Amniotic epithelial cell (primary cell): ENCODE data around the gene CLSTN2.

Source experiments
- DNase-seq: peaks from one replicate; pipeline ENCODE4 v3.0.0-alpha.2; 2010; ENCODE audit warnings: low read depth

The CLSTN2 gene

GRCh38 chr3:140290105-140290504, 355.1 kb downstream of the CLSTN2 start:
- no peak for DNase-seq

GRCh38 chr3:140292170-140292569, 357.2 kb downstream of the CLSTN2 start:
- peak; percentile 3 for DNase-seq

DNA sequence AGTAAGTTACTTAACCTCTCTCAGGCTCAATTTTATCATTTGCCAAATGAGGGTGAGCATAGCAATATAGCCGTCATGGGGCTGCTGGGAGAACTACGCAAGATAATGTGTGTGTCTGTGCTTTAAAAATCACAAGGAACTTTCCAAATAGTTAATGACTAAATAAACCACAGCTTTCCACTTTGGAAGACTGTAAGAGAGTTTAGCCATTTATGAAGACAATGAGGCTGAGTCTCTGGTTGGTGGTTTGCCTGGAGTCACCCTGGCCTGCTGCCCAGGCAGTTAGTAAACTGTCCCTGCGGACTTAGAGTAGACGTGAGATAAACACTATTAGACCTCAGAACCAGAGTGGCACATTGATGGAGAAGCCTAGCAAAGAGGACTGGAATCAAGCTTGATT, 357.7 kb downstream of the CLSTN2 start:
- peak; percentile 49 for DNase-seq

GRCh38 chr3:140294058-140294457, 359.1 kb downstream of the CLSTN2 start:
- no peak for DNase-seq

GRCh38 chr3:140296796-140297352, 361.9 kb downstream of the CLSTN2 start:
- DNase-seq = no peak

DNA sequence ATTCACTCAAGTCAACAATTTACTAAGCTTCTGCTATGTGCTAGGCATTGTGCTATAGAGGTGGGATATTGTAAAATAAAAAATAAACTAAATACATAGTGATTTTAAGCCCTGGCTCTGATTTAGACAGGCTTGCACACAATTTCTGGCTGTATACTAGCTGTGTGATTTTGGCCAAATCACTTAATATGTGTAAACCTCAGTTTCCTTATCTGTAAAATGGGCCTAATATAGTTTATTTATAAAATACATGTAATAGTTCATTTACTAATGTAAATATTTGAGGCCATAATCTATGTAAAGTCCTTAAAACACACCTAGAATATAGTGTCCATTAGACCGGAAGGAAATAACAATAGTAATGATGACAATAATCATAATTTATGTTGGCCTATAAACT, 363.1 kb downstream of the CLSTN2 start:
- no peak for DNase-seq

DNA sequence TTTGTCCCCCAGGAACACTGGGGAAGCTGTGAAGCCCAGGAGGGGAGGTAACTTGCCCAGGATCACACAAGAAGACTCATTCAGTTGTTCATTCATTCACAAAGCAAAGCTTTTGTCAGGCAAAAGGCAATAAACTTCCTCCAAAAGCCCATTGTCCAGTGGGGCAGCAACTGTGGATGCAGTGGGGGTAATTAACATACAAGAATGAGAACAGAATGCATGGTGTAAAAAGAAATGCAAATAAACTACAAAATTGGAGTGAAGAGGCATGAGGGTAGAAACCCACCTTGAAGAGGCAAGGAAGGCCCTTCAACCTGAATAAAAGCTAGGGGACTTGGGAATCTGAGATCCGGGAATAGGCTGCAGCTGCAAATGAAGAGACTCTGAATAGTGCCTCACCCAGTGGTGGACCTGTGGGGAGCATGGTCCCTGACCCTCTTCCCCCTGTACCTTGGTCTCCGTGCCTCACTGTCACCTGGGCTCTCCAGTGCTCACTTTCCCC, 363.6 kb downstream of the CLSTN2 start:
- no peak for DNase-seq

DNA sequence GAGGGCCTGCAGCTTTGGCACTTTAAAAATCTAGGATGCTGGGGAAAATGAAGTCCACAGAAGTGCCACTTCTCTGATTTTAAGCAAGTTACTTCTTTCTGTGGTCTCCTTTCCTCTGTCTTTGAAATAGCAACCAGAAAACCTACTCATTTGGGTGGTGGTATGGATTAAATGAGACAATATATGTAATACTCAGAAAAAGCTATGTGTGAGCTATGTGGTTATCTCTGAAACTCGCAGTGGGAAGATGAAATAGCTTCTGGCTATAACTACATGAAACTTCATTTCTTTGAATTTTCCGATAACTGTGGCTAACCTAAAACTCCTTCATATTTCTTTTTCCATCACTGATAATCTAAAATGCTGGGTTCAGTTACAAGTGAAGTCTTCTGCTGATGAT, 368.9 kb downstream of the CLSTN2 start:
- no peak for DNase-seq

DNA sequence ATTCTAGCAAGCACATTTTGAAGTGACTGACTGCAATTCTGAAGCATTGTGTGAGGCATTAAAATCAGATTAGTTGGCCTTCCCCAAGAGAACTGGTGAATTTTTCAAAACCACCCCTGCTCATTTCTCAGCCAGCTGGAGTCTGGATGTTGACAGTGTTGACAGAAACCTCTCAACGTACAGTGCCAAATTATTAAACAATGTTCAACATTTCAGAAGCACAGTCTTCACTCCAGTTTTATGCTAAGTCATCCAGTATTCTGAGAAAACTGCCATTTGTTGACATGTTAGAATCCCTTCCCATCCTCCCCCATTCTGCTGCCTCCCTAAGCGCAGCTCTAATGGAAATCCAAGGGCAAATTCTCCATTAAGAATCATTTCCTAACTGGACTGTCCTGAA, 373.6 kb downstream of the CLSTN2 start:
- no peak for DNase-seq

GRCh38 chr3:140311428-140311827, 376.4 kb downstream of the CLSTN2 start:
- DNase-seq = no peak

DNA sequence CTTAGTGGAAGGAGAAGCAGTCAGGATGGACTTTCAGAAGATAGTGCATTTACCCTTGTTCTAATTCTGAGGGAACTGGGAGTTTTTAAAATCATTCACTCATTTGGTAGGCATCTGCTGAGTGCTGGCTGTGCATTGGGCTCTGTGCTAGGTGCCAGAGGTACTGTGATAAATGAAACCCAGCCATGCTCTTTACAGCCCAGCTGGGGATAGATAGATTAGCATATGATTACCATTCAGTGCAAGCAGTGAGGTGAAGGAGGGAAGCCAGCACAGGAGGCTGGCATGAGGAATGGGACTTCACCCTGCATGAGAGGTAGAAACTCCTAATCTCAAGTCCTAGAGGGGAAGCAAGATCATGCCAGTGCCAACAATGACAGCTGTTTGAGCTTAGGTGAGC, 381.0 kb downstream of the CLSTN2 start:
- DNase-seq = no peak

- DNase-seq = no peak
These were observed 381.5 kb downstream of the CLSTN2 start for GRCh38 chr3:140316466-140316865.

DNA sequence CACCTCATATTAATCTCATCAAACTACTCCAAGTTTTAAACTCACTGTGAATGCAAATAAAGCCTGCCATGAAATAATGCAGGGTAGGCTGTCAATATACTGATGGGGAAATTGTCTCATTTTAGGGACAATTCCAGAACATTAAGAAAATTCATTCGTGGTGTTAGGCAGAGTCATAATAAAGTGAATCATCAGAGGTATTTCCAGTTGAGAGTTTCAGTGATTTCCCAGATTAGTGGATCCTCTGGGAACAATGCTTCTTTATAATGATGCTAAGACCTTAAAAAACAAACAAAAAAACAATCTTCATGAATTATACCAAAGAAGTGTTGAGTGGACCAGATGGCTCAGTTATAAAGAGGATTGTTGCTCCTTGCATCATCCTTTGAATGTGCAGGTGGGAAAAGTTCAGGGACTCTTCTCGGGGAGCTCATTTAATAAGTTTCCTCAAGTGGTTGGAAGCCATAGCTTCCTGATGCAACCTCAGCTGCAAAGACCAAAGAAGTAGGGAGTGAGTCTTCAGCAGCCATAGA, 381.9 kb downstream of the CLSTN2 start:
- DNase-seq = no peak

- DNase-seq = no peak
These were observed 384.8 kb downstream of the CLSTN2 start for GRCh38 chr3:140319739-140320138.

- no peak for DNase-seq
These were observed 388.6 kb downstream of the CLSTN2 start for GRCh38 chr3:140323561-140323960.

DNA sequence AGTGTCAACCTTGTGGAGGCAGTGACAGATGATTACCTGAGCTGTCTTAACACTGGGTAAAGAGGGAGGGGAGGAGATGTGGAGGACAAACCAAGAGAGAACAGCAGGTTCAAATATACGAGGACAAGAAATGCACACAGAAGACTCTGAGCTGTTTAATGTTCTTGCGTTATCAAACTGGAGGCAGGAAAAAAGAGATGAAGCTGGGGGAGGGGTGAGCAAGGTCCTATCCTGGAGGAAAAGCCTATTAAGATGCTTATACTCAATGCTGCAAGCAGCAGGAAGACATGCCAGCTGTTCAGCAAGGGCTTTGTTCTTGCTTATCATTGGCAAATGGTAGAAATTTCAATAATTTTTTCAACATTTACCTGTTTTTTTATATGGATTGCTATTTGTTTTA, 397.1 kb downstream of the CLSTN2 start:
- DNase-seq = no peak

- no peak for DNase-seq
These were observed 399.3 kb downstream of the CLSTN2 start for GRCh38 chr3:140334132-140334929.

DNA sequence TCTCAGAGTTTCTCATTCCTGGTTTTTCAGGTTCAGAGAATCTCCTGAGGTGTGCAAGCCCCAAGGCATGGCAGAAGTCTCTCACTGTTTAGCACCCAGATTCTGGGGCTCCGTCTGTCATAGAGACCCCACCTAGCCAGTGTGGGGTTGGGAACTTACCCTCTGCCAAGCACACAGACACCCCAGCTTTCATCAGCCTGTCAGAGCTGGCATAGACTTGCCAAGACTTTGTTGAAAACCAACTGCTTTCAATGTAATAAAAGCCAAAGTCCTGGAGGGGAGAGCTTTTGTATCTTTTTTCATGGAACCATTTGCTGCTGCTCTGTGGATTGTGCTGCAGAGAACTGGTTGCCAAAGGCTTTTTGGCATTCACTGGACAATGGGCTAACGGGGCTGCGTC, 401.5 kb downstream of the CLSTN2 start:
- no peak for DNase-seq

DNA sequence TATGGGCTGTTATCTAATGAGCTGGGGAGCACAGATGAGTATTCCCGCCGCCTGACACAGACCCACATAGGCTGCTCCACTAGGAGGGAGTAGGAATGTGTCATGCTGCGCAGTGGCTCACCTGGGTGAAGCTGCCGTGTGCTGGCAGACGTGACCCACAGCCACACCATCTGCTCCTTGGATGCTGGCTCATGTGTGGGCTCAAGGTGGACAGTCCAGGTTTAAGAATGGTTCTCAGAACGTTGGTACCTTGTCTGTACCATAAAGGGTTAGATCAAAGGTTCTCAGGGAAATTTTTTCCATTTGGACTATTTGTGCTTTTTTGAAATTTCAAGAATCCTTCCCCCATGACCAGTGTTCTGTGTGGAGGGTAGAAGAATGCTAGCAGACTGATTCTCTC, 403.9 kb downstream of the CLSTN2 start:
- DNase-seq = no peak

- DNase-seq = no peak
These were observed 406.2 kb downstream of the CLSTN2 start for GRCh38 chr3:140341203-140341602.

DNA sequence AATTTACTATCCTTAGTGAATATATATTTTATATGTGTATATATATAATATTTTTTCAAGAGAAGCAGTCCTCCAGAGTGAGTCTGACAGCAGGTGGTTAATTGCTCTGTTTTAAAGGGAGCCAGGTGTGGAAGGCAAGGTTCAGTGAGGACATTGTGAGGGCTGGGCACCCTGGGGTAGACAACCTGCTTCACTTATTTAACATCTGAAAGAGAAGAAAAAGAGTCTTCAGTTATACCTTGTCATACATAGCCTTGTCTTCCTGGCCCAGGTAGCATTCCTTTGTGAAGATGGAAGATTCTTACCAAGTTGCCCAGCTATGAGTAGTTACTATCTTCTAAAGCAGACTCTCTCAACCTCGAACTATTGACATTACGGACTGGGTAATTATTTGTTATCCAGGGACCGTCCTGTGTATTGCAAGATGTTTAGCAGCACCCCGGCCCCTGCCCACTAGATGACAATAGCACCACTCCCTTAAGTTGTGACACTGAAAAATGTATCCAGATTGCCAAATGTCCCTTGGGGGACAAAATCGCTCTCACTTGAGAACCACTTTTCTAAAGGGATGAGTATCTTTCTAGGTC, 406.9 kb downstream of the CLSTN2 start:
- no peak for DNase-seq

GRCh38 chr3:140342668-140343067, 407.7 kb downstream of the CLSTN2 start:
- no peak for DNase-seq
